Cardiac muscle cell (in vitro differentiated cells and primary cell): Measurements from ENCODE around the gene MAPK7. TPM values are rescaled to one million over a fixed set of nuclear protein-coding genes. Genes with fewer than 3 reads are reported as not detected.

Experiments
- DNase-seq, 2 donors: peaks; one replicate each; pipeline versions ENCODE4 v3.0.0 to v3.0.0-alpha.2; 2010 to 2017; ENCODE audit warnings: low read depth in 1 of 2, low spot score in 1 of 2
- H3K27ac ChIP-seq: fragments of 200-600 bp; sonication (generic); 2 replicates; pipeline ENCODE4 v1.5.1; 2016
- H3K27me3 ChIP-seq: fragments of 200-600 bp; sonication (generic); 2 replicates; pipeline ENCODE4 v1.6.0; 2016; ENCODE audit warnings: control low read depth
- H3K36me3 ChIP-seq: fragments of 200-600 bp; sonication (generic); 2 replicates; pipeline ENCODE4 v1.5.1; 2016; ENCODE audit warnings: control low read depth
- H3K4me1 ChIP-seq: fragments of 200-600 bp; sonication (generic); 2 replicates; pipeline ENCODE4 v1.8.1; 2017; ENCODE audit warnings: low read depth, mild to moderate bottlenecking, mixed run types
- H3K4me3 ChIP-seq: fragments of 200-600 bp; sonication (generic); 2 replicates; pipeline ENCODE4 v1.5.1; 2016; ENCODE audit warnings: mild to moderate bottlenecking
- H3K9me3 ChIP-seq: fragments of 200-600 bp; sonication (generic); 2 replicates; pipeline ENCODE4 v1.5.1; 2017; ENCODE audit warnings: low read depth, mild to moderate bottlenecking, control low read depth
- polyA plus RNA-seq: library from polyadenylated mRNA; unstranded; fragments of >200 nt; fragmentation: Nextera tagmentation; extraction: Ambion mirVana; gene quantifications from 2 replicates; pipeline ENCODE4 v1.2.1, GENCODE V29; 2016
- total RNA-seq: library from RNA; depleted of rRNA; stranded (reverse); fragments of >200 nt; gene quantifications from 2 replicates; pipeline ENCODE4 v1.2.3, GENCODE V29; 2016
- TF ChIP-seq, protein P1 (sequence below): IDR thresholded peaks from 2 replicates; pipeline ENCODE4 v1.5.1; 2012; ENCODE audit warnings: low read depth, mild to moderate bottlenecking, low read length

MAPK7 gene
- total and polyA plus RNA-seq, 2 experiments from 2014 or later, result 27.1 to 33.0 TPM

DNA sequence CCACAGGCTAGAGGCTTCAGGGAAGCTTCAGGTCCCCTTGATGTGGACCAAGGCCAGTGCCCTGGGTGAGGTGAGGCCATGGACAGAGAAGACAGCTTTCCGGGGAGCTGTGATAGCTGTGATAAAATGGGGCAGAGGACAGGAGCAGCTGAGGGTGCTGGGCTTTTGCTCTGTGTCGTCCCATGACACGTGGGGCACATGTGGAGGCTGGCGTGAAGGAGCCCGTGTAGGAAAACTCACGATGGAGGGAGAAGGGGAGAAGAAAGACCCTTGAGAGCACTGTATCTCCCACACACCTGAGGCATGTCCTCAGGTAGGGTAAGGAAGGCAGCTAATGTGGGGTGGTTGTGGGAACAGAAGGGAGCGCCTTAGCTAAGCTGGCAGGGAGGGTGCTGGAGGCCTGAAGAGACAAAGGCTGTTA is 37.1 kb upstream of the MAPK7 start:
- H3K4me1 ChIP-seq, result peaks cover 20% of the 10 kb centered on the region

DNA sequence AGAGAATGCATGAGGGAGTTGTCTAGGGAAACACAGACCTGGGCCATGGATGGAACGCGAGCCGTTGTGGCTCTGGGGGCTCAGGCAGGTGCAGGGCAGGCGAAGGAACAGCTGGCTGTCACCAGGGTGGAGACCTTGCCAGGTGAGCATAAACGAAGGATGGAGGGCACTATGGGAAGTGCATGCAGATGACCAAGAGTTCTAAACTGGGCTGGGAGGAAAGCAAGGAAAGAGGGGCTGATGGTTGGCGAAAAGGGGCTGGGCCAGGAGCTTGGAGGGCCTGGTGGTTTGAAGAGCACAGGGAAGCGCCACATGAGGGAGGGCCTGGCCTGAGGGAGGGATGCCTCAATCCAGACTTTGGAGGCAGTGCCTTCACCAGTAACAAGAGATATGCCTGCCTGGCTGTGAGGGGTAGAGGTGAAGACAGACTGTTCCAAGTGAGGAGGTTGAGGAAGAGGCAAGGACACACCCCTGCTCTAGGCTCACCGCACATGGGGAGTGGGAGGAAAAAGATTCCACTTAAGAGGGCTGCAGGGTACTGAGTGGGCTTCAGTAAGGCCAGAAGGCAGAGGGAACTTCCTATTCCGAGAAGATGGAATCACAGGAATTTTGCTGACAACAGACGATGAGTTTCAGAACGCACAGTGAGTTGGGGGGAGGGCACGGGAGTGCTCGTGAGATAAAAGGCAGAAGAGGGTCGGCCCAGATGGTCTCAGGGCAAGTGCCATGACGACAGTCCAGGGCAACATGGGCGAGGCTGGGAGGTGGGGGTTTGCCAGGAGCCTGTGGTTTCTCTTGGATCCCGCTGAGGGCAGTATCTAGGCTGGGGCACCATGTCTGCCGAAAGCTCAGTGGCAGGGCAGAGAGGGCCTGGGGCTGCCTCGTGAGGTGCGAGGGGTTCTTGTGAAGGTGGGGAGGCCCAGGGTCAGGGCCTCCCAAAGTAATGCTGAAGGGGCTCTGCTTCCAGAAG is 36.4 kb upstream of the MAPK7 start:
- Histone ChIP-seq H3K36me3 (no peaks in the 10 kb centered on the region), H3K27ac (peak overlapping the region; percentile 85), H3K27me3 (no peaks in the 10 kb centered on the region), H3K4me3 (no peak overlapping the region), H3K9me3 (no peaks in the 10 kb centered on the region), H3K4me1 (peaks cover 20% of the 10 kb centered on the region)
- DNase-seq, result peak; percentile 57 to 63
- TF ChIP-seq, protein P1, sequence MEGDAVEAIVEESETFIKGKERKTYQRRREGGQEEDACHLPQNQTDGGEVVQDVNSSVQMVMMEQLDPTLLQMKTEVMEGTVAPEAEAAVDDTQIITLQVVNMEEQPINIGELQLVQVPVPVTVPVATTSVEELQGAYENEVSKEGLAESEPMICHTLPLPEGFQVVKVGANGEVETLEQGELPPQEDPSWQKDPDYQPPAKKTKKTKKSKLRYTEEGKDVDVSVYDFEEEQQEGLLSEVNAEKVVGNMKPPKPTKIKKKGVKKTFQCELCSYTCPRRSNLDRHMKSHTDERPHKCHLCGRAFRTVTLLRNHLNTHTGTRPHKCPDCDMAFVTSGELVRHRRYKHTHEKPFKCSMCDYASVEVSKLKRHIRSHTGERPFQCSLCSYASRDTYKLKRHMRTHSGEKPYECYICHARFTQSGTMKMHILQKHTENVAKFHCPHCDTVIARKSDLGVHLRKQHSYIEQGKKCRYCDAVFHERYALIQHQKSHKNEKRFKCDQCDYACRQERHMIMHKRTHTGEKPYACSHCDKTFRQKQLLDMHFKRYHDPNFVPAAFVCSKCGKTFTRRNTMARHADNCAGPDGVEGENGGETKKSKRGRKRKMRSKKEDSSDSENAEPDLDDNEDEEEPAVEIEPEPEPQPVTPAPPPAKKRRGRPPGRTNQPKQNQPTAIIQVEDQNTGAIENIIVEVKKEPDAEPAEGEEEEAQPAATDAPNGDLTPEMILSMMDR, result no peak

More for the DNA sequence above, 37.1 kb upstream of the MAPK7 start:
- Histone ChIP-seq H3K9me3 (no peaks in the 10 kb centered on the region), H3K27ac (peak overlapping the region; percentile 85), H3K4me3 (no peak overlapping the region), H3K36me3 (no peaks in the 10 kb centered on the region), H3K27me3 (no peaks in the 10 kb centered on the region)
- TF ChIP-seq, protein P1, result no peak
- DNase-seq, result no peak

DNA sequence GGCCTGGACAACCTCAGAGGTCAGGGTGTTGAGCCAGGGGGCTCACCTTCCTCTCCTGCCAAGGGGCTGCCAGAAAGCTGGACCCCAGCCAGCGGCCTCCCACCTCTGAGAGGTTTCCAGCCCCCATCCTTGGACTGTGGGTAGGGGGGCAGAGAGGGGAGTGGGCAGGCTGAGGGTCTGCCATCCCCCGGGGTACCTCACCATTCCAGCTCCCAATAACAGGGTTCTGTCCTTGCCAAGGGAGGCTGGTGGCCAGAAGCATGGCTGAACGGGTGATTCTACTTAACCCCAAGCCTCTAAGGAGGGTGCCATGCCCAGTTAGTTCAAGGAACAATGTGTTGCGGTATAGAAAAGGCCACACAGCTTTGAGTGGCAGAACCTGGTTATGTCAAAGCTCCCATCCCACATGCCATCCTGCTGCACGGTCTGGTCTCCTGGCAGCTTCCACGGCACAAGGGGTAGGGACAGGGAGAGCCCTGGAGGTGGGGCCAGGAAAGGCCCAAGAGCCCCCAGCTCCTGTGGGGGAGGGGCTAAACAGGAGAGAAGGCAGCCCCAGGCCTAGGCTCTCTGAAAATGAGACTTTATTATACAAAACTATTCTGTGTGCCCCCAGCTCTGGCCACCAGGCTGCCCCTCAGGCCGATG is 35.6 kb upstream of the MAPK7 start:
- TF ChIP-seq, protein P1, result no peak
- DNase-seq, result no peak
- H3K4me3 ChIP-seq, result no peak overlapping the region
- peak overlapping the region; percentile 85 for H3K27ac ChIP-seq
- no peaks in the 10 kb centered on the region for H3K9me3 ChIP-seq
- no peaks in the 10 kb centered on the region for H3K27me3 ChIP-seq
- H3K36me3 ChIP-seq, result no peaks in the 10 kb centered on the region
- H3K4me1 ChIP-seq, result peaks cover 15% of the 10 kb centered on the region

DNA sequence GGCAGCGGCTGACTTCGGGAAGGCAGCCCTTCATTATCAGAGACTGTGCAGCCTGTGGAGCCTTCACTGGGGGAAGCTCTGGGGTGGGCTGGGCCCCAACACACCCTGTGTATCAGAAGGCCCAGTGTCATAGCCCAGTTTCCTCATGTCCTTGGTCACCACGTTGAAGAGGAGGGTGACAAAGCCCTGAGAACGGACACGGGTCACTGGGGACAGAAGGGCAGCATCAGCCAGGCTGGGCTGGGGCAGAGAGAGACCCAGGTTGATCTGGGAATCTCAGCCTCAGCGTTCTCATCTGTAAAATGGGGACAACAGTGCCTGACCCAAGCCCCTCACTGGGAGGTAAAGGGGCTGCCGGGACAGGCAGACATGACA is 35.1 kb upstream of the MAPK7 start:
- TF ChIP-seq, protein P1, result no peak
- Histone ChIP-seq H3K27ac (peak overlapping the region; percentile 85), H3K36me3 (no peaks in the 10 kb centered on the region), H3K4me1 (peaks cover 11% of the 10 kb centered on the region), H3K9me3 (no peaks in the 10 kb centered on the region), H3K27me3 (no peaks in the 10 kb centered on the region), H3K4me3 (no peak overlapping the region)
- DNase-seq, result no peak

DNA sequence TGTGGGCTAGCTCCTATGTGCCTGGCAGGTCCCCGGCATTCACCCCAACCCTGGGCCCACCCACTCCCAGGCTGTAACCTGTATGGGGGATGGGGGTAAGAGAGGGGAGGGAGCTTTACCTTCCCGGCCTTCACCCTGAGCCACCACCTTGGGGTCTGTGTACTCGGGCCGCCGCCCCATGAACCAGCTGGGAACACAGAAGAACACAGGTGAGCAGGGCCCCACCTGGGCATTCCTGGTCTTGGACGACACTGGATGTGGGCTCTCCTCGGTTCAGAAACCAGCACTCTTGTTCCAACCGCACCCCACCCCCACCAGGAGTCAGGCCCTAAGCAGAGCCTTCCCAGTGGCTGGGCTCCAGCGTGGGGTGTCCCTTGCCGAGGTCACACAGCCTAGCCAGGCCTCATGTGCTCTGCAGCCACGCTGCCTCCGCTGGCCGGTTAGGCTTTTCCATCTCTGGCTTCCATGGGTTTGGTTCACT is 34.6 kb upstream of the MAPK7 start:
- peaks cover 11% of the 10 kb centered on the region for H3K4me1 ChIP-seq
- no peak overlapping the region for H3K4me3 ChIP-seq
- H3K27me3 ChIP-seq, result no peaks in the 10 kb centered on the region
- H3K27ac ChIP-seq, result no peak overlapping the region
- no peak for DNase-seq
- TF ChIP-seq, protein P1, result no peak
- no peaks in the 10 kb centered on the region for H3K36me3 ChIP-seq
- H3K9me3 ChIP-seq, result no peaks in the 10 kb centered on the region
